Retinal pigment epithelial cell (primary cell): Measurements from ENCODE around the gene AQP7.
"Not testable (repeated sequence)": the region's sequence is repeated elsewhere in the genome, so short reads cannot be mapped to it uniquely, and the experiment has no call there.

ENCODE experiments used
- DNase-seq: peaks from one replicate; pipeline ENCODE4 v3.0.0-alpha.2; 2010; ENCODE audit warnings: low read depth
- H3K4me3 ChIP-seq: 2 replicates; pipeline ENCODE4 v1.5.1; 2011; ENCODE audit warnings: mild to moderate bottlenecking, low read length, control low read depth, moderate library complexity
- CTCF ChIP-seq: conservative IDR thresholded peaks from 2 replicates; pipeline ENCODE4 v1.5.1; 2011; ENCODE audit warnings: low read depth, low read length, control low read depth, inconsistent platforms

Gene AQP7

GRCh38 chr9:33402371-33402770, at the start of gene AQP7:
Gene AQP7 (minus strand): TSS chr9:33402568. CDS start chr9:33401262, 1,306 bp downstream.
- not testable (repeated sequence) for DNase-seq

GRCh38 chr9:33450621-33451146, 48.3 kb upstream of the AQP7 start:
- no peak for TF ChIP-seq CTCF
- no peak for DNase-seq
- no peak overlapping the region for H3K4me3 ChIP-seq

More at GRCh38 chr9:33402371-33402770, at the start of gene AQP7:
- H3K4me3 ChIP-seq = not testable (repeated sequence)

GRCh38 chr9:33449715-33450114, 47.3 kb upstream of the AQP7 start:
- no peak for TF ChIP-seq CTCF
- H3K4me3 ChIP-seq = no peak overlapping the region
- DNase-seq = no peak

GRCh38 chr9:33447799-33448553, 45.6 kb upstream of the AQP7 start:
- peak overlapping the region; percentile 31 for H3K4me3 ChIP-seq
- no peak for DNase-seq
- no peak for TF ChIP-seq CTCF

DNA sequence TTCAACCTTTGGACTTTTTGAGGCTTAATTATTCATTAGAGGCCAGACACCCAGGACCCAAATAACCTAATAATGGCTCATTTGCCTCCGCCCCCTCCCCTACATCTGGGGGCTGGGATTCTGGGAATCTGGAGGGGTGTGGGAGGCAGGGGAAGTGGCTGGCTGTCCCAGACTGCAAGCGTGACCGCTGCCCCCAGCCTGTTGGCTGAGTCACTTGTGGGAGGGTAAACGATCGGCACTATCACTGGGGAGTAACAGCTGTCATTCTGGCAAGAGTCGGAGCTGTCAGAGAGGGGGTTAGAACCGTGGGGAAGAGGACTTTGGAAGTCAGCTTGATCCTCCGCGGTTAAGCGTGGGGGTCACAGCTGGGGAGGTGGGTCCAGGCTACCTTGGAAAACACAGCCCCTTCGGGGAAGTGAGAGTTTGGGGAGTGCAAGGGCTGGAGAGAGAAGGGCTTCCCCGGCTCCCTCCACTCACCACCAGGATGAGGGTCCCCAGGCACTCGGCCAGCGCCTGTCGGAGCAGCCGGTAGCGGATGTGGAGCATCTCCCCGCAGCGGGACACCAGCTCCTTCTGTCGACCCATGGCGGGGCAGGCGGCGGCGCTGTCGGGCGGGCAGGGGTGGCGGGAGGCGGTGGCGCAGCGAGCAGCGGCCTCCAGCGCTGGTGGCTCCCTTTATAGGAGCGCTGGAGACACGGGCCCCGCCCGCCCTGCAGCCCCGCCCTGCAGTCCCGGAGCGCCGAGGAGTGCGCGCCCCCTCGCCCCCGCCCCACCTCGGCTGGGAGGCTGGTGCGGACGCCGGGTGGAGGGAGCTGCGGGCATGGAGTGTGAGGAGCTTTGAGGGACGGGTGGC, 44.8 kb upstream of the AQP7 start, which contains the start of gene AQP3:
Gene AQP3 (minus strand): TSS at position 648 of the 853 bp plus-strand sequence. CDS start 63 bp downstream, at position 585.
- peak within 1 kb of the TSS; percentile 39 for H3K4me3 ChIP-seq
- peak; percentile 34 for TF ChIP-seq CTCF
- DNase-seq = no peak

DNA sequence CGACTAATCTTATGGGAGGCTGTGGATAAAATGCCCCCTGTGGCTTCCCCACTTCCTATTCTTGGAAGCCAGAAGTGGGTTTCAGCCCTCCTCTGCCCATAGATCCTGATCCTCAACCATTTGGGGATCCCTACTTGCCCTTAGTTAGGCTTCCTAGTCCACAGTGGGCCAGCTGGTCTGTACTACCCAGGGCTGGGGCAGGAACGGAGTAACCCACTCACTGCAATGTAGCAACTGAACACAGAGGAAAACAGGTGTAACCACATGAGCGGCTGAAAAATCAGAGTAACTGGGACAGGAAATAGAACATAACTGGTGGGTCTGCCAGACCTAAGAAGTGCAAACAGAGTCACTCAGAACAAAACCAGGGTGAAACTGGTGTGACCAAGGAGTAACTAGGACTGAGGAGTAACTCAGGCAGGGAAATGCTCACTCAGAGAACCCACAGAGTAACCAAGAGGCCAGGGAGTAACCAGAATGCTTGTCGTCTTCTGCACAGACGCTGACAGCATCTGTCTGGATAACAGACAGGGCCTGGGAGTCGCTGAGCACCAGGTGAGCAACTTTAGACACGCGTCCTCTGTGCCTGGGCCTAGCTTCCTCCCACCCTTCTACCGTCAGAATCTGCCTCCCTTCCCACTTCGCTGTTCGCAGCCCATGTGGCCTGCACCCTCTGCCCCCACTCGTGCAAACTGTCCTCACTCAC, 44.0 kb upstream of the AQP7 start:
- no peak for TF ChIP-seq CTCF
- no peak overlapping the region for H3K4me3 ChIP-seq
- no peak for DNase-seq
